ENCODE results near the gene CHN2.

CHN2 gene

DNA sequence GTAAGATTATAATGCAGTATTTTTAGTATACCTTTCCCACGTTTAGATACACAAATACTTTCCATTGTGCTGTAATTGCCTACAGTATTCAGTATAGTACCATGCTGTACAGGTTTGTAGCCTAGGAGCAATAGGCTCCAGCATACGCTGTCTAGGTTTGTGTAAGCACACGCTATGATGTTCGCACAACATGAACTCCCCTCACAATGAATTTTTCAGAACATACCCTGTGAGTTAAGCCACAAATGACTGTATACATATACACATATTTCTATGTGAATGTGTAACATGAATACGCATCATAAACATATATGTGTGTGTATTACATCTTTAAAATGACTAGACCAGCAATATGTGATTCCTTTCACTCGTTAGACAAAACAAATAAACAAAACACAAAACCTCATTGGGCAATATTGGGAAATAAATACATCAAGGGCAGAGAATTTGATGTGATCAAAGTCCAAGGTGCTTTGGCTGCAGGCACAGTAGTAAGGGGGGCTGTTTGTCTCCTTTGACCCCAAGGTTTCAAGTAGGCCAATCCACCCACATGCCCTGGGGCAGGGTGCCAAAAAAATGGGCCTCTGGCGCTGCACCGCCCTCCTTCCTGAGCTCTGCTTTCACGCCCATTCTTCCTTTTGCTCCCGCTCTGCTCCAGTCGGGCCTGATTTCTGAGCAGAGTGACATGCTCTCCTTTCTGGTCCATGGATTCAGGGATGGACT is 33.9 kb downstream of the CHN2 start:
- DNase-seq (ENCODE audit: low spot score) = no peak

DNA sequence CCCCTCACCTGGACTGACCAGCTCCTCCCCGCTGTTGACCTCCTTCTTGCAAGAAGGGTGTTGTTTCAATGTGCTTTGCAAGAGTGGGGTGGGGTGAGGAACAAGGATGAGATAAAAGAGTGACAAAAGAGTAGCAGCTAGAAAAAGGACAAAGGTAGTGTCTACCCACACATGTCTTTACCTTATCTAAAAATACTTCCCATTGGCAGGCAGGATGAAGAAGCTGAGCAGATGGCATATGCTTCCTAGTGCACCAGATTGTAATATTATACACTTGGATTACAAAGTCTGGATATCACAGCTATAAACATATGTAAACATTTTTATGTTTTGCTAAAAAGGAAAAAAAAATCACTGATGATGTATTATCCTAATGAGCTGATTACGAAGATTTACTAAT is 34.5 kb downstream of the CHN2 start:
- no peak for DNase-seq (ENCODE audit: low spot score)

GRCh38 chr7:29229946-29230345 is 35.4 kb downstream of the CHN2 start:
- no peak for DNase-seq (ENCODE audit: low spot score)

DNA sequence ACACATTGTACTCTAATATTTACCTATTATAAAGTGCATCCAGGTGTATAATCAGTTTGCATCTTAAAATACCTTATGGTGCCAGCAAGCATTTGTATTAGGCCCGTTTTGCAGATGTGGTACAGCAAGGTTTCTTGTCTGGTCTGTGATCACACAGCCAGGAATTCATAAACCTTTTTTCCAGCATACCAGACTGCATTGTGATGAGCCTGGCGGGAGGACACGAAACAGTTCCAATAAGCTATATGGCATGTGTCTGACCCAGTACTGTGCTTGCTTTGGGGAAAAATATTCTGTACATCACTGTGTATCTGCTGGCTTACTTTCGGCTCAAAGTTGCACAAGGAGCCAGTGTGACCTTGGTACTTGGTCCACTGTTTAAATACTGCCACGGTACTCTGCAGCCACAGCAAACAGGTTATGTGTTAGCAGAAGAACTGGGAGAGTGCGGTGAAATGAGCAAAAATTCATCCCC is 36.3 kb downstream of the CHN2 start:
- no peak for DNase-seq (ENCODE audit: low spot score)

DNA sequence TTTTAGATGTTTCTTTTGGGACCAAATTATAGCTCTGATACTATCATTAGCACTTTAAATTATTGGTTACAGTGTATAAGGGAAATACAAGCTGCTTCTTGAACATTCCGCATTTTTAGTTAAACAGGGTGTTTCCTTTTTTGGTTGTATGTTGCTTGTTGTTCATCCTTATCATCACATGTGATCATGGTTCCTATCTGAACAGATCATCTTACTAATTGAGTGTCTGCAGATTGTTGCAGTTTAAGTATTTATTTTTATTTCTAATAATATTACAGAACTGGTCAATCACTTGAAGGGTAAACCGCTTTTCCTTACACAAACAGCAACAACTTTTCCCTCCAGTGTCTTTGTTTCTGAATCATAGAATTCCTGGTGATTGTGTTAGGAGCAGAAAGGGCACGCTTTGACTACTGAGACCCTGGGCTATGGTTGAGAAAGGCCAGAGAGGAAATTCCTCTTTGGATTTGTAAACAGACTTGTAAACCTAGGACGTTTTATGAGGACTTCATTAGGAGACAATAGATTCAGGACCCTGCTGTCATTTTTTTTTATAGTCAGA is 37.2 kb downstream of the CHN2 start:
- DNase-seq (ENCODE audit: low spot score) = no peak

DNA sequence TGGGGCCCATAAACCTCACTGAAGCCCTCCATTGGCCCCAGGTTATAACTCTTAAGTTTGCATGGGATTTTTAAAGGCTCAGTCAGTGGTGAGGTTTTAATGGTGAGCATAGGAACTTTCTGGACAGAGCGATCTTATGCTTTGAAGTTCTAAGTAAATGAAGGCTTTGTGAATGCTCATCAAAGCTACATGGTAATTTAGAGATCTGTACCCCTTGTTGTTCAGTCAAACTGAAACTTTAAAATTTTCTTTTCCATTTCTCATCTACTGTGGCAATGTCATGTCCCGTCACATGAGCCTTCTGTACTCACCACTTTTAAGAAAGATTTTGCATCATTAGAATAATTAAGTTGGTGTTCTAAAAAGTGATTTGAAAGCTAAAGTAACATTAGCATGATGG is 39.9 kb downstream of the CHN2 start:
- no peak for DNase-seq (ENCODE audit: low spot score)

GRCh38 chr7:29236071-29236580 is 41.6 kb downstream of the CHN2 start:
- DNase-seq (ENCODE audit: low spot score) = no peak

GRCh38 chr7:29236649-29237048 is 42.1 kb downstream of the CHN2 start:
- DNase-seq (ENCODE audit: low spot score) = no peak

GRCh38 chr7:29237489-29237888 is 42.9 kb downstream of the CHN2 start:
- no peak for DNase-seq (ENCODE audit: low spot score)

GRCh38 chr7:29239638-29240037 is 45.1 kb downstream of the CHN2 start:
- no peak for DNase-seq (ENCODE audit: low spot score)

DNA sequence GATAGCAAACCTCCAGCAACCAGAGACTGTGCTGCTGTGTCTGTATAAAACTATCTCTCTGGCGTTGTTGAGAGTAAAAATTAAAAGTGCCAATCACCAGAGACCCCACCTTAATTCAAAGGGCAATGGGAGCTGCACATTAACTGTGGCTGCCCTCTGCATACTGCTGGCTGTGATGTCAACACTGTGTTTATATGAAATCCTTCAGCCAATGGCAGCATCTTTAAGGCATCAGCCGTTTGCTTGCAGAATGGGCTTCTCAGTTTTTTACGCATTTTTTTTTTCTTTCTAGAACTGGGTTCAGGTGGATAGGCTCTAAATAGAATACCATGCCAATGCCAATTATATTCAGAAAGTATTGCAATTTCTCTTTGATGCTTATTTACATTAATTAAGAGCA is 47.7 kb downstream of the CHN2 start:
- no peak for DNase-seq (ENCODE audit: low spot score)

GRCh38 chr7:29243910-29244655 is 49.5 kb downstream of the CHN2 start:
- no peak for DNase-seq (ENCODE audit: low spot score)

GRCh38 chr7:29247224-29247962 is 52.8 kb downstream of the CHN2 start:
- no peak for DNase-seq (ENCODE audit: low spot score)

DNA sequence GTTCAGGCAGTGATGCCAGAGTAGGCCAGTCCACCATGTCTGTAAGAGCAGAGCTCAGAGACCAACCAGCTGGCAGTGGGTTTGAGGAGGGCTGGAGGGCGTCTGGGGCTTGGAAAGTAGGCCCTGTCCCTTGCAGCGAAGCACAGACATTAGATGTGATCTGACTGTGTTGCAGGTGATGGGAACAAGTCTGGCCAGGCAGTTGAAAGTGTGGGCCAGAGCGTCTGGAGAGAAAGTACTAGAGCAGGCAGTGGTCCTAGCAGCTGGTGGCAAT is 53.3 kb downstream of the CHN2 start:
- DNase-seq (ENCODE audit: low spot score) = no peak

- no peak for DNase-seq (ENCODE audit: low spot score)
Observed at GRCh38 chr7:29248713-29249382, 54.3 kb downstream of the CHN2 start.

DNA sequence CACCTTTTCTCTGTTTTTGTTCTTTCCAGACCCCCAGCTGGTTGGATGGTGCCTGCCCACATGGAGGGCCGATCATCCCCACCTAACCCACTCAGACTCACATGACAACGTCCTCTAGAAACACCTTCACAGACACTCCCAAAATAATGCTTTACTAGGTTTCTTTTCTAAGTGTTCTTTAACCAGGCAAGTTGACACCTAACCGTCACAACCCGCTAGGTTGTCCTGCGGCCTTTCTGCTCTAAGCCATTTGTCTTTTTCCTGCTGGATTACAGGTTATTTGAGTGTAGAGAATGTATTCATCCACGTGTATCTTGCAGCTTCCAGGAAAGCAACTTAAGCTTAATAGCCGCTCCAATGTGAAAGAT is 54.8 kb downstream of the CHN2 start:
- DNase-seq (ENCODE audit: low spot score) = no peak

DNA sequence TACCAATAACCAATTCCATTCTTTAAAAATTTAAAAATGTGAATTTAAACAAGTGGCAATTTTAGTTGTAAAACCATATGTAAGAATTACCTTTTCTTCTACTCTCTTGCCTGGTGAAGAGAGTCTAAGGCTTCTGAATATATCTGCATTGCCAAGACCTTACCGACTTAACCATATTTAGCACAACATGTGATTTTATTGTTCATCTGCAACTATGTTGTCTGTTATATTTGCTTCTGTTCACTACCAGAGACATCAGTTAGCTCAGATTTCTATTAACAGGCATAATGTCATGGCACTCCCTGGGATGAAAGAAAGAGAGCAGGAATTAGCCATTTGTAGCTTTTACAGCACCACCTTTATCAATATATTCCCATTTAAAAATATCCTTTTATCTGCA is 55.3 kb downstream of the CHN2 start:
- no peak for DNase-seq (ENCODE audit: low spot score)

DNA sequence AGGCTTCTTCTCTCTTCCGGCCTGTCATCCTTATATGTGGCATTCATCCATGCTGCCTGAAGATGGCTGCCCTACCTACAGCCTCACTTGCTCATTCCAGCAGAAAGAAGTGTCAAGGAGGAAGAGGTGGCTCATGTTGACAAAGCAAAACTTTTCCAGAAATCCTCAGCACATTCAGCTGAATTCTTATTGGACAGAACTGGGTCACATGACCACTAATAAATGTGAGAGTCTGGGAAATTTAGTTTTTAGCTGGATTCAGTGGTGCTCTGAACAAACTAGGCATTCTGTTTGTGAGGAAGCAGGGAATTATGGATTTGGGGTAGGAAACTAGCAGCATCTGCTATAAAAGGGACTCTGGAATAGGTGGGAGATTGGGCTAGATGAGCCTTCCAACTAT is 58.6 kb downstream of the CHN2 start:
- DNase-seq (ENCODE audit: low spot score) = no peak

GRCh38 chr7:29254591-29254990 is 60.0 kb downstream of the CHN2 start:
- DNase-seq (ENCODE audit: low spot score) = no peak

DNA sequence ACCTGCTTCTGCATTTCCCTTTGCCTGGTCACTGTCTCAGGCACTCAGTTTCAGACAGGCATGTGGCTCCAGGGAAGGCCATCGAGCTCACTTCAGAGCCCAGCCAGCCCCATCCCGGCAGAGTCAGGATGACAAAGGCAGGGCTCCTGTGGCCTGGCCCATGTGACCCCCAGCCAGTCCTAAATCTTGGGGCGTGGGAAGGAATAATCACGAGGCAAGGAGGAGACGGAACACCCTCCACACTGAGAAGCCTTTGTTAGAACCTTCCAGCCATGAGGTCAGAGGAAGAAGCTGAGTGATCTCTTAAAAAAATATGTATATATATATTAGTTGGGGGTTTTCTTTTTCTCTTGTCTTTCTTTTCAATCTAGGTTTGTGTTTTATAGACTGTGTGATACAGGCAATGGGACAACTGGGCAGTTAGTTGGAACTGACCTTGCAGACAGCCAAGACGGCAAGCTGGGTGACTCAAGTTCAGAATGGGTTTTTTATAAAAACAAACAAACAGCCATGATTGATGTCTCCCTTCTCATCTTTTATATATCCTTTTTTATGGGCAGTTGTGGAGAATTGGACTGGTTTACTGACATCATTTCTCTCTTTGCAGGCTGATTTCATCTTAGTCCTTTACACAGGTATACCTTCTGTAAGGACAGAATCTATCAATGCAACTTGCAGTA is 60.8 kb downstream of the CHN2 start:
- DNase-seq (ENCODE audit: low spot score) = no peak

DNA sequence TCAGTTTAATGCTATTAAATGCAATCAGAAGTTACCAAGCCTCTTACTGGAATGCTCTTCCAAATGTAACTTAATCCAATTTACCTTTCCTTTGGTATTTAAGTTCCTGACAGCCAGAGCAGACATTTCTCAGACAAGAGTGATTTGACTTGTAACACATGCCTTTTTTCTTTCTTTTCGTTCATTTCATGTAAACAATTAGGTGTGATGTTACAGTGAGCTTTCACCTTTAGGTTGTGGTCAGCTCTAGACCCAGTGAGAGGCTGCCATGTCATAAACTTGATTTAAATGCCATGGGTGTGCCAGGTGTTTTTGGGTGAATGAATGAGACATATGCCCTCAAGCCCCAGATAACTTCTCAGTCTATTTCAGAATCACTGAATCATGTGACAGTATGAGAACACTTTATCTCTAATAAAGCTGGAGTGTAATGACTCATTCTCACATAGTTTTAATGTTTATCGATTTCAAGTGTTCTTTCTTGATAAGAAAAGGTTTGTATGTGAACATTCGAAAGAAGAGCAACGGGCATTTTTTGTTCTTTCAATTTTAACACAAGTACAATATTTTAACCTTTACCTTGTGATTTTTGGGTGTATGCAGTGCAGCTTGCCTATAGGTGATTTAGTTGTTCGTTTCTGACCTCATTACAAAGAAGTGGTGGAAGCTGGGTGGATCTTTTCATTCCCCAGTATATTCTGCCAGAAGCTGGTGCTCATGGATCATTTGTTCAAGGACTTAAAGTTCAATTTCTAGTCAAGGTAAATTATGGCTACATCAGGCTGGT is 61.5 kb downstream of the CHN2 start:
- peak; percentile 29 for DNase-seq (ENCODE audit: low spot score)
